ENCODE measurements around the gene EIF4A3.

Gene EIF4A3

DNA sequence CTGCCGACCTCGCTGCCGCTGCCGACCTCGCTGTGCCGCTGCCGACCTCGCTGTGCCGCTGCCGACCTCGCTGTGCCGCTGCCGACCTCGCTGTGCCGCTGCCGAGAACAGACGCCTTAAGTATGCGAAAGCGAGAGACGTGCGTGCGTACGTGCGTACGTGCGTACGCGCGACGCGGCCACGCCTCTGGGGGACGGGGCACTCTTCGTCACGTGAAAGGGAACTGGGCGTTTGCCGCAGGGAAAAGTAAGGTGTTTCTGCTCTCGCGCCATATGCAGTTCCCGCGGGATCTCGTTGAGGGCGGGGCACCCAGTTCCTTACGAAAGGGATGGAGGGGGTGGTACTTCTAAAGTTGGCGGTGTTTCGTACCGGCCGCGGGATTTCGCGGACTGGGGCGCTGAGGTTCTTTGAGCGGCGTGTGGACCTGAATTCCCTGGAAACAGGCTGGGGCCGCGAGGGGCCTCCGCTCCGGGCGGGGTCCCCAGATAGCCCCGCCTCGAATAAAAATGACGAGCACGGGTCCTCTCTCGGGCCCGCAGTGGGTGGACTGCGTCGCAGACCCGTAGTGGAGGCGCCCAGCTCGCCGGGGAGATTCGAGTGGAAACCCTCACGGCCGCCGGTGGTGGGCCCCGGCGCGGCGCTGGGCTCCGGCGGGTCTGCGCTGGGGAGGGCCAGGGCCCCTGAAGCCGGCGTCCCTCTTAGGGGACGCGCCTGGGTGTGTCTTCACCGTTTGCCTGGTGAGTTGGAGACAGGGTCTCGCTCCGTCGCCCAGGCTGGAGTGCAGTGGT is at the start of gene EIF4A3:
Gene EIF4A3, minus strand, starts transcription at position 94 of the 788 bp plus-strand sequence. CDS start 167 bp downstream, outside the sequence.
- peaks cover 12% of the 10 kb centered on the region for H3K4me1 ChIP-seq (ENCODE audit: insufficient read depth, low read length)
- peak within 1 kb of the TSS; percentile 80 for H3K9ac ChIP-seq (ENCODE audit: low read depth, low read length)
- no peaks in the 10 kb centered on the region for H3K9me3 ChIP-seq (ENCODE audit: control insufficient read depth, insufficient read depth, low read length)
- peaks cover 16% of the 10 kb centered on the region for H3K36me3 ChIP-seq (ENCODE audit: insufficient read depth, low read length)

DNA sequence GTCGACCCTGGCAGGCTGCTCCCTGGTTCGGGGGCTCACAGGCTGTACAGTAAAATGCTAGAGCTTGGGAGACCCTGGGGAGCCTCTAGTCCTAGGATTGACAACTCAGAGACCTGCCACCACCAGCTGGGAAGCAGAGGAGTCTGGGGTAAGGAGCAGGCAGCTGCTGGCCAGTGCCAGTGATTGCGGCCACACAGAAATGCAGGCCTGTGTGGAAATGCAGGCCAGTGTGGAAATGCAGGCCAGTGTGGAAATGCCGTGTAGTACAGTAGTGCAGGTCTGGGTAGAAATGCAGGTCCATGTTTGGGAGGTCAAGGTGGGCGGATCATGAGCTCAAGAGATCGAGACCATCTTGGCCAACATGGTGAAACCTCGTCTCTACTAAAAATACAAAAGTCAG is 49.7 kb upstream of the EIF4A3 start:
- peaks cover 7% of the 10 kb centered on the region; the same call in 1 of the 2 replicates for H3K4me1 ChIP-seq (ENCODE audit: insufficient read depth, low read length)
- H3K9me3 ChIP-seq (ENCODE audit: control insufficient read depth, insufficient read depth, low read length): no peaks in the 10 kb centered on the region
- no peak overlapping the region for H3K9ac ChIP-seq (ENCODE audit: low read depth, low read length)
- no peaks in the 10 kb centered on the region for H3K36me3 ChIP-seq (ENCODE audit: insufficient read depth, low read length)

DNA sequence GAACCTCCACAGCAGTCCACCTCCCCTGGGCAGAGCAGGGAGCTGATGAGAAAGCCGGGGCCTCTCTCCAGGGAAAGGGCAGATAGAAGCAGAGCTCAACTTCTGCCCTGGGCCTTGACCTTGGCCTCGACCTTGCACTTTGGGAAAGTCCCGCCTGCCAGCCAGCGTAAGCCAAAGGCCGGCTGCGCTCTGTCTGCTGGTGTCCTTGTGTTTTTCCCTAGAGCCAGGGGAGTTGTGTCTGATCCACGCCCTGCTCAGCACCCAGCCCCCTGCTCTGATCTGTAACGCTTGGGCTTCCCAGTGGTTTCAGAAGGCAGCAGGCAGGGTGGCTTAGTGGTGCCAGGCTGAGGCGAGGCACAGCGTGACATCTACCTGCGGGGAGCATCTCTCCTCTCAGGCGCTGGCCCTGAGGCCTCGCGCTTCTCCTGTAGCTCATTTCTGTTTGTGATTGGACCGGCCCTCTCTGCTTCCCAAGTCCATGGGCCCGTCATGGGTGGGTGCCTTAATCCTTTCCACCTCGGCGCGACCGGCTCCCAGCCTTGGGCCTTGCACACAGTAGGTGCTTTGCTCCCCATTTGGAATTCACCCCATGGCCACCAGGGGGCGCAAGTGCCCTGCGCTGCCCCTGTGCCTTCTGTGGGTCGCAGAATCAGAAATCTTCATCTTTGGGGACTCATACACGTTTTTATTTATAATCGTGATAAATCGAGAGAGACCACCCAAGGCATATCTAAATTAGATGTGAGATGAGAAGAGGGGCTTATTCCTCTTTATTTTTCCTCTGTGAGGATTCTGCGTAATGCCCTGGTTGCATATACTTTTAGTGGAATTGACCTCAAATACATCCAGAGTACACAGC is 49.0 kb upstream of the EIF4A3 start:
- no peaks in the 10 kb centered on the region for H3K9me3 ChIP-seq (ENCODE audit: control insufficient read depth, insufficient read depth, low read length)
- H3K4me1 ChIP-seq (ENCODE audit: insufficient read depth, low read length): peaks cover 7% of the 10 kb centered on the region; the same call in 1 of the 2 replicates
- H3K9ac ChIP-seq (ENCODE audit: low read depth, low read length): no peak overlapping the region
- H3K36me3 ChIP-seq (ENCODE audit: insufficient read depth, low read length): no peaks in the 10 kb centered on the region

DNA sequence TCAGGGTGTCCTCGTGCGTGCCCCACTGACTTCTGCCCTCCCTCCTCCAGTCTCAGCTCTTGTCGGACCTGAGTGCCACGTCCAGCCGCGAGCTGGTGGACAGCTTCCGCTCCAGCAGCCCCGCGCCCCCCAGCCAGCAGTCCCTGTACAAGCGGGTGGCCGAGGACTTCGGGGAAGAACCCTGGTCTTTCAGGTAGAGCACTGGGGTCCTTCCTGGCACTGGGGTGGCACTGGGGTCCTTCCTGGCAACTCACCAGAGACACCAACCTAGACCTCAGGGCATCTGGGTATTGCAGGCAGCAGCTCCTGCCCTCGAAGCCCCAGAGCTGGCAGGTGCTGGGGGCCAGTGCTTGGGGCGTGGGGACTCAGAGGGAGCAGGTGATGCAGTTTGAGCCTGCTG is 48.2 kb upstream of the EIF4A3 start:
- Histone ChIP-seq H3K9ac (ENCODE audit: low read depth, low read length) (no peak overlapping the region), H3K9me3 (ENCODE audit: control insufficient read depth, insufficient read depth, low read length) (no peaks in the 10 kb centered on the region), H3K4me1 (ENCODE audit: insufficient read depth, low read length) (peaks cover 7% of the 10 kb centered on the region; the same call in 1 of the 2 replicates), H3K36me3 (ENCODE audit: insufficient read depth, low read length) (no peaks in the 10 kb centered on the region)

DNA sequence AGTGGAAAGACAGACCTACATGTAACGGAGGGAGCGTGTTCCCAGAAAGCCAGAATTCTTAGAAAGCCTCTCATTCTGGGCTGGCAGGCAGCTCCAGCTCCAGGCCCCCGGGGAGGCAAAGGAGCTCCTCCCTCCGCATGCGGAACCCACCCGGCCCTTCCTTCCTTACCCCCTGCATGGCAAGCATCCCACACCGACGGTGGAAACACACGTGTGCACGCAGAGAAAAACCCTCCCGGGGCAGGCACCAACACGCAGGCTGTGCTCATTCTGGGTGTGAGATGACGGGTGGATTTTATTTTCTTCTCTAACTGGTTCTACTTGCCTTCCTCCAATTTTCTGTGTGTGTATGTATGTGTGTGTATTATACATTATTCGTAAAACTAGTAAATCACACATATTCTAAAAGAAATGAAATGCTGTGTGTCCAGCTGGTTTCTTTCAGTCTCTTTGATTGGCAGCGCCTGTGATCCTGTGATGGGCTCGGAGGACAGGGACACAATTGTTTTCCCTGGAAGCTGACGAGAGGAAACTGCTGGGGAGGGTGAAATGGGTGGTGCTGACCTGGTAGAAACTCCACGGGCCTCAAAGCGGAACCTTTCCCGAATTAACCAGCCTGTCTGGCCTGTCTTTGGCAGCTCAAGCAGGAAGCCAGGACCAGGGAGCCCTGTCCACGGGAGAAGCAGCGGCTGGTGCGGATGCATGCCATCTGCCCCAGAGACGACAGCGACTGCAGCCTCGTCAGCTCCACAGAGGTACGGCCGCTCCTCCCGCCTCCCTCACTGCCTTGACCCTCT is 45.1 kb upstream of the EIF4A3 start:
- Histone ChIP-seq H3K4me1 (ENCODE audit: insufficient read depth, low read length) (no peaks in the 10 kb centered on the region), H3K9me3 (ENCODE audit: control insufficient read depth, insufficient read depth, low read length) (no peaks in the 10 kb centered on the region), H3K36me3 (ENCODE audit: insufficient read depth, low read length) (no peaks in the 10 kb centered on the region), H3K9ac (ENCODE audit: low read depth, low read length) (no peak overlapping the region)

DNA sequence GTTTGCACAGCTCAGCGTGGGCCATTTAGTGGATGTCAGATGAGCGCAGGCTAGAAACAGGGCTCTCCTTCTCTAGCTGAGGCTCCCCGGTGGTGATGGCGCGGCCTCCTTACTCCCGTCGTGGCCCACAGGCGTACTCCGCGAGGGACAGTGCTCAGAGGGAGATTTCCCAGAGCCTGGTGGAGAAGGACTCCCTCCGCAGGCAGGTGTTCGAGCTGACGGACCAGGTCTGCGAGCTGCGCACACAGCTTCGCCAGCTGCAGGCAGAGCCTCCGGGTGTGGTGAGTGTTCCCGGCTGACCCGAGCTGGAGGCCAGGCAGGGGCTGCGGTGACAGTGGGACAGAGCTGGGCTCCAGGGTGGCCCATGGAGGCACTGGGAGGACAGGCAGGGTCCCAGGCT is 44.3 kb upstream of the EIF4A3 start:
- H3K9me3 ChIP-seq (ENCODE audit: control insufficient read depth, insufficient read depth, low read length): no peaks in the 10 kb centered on the region
- no peak overlapping the region for H3K9ac ChIP-seq (ENCODE audit: low read depth, low read length)
- H3K36me3 ChIP-seq (ENCODE audit: insufficient read depth, low read length): no peaks in the 10 kb centered on the region
- H3K4me1 ChIP-seq (ENCODE audit: insufficient read depth, low read length): no peaks in the 10 kb centered on the region

DNA sequence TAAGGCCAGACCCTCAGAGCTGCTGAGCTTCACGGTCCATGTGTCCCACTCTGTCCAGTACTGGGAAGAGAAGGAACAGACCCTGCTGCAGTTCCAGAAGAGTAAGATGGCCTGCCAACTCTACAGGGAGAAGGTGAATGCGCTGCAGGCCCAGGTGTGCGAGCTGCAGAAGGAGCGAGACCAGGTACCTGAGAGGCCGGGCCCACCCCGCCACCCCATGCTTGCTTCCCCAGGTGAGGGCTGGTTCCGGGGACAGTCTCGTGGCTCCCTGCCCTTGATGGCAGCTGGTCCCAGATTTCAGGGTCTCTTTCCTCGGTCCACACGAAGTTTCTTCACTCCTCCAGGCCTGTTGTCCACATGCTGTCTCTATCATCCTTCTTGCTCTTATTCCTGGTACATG is 43.8 kb upstream of the EIF4A3 start:
- Histone ChIP-seq H3K9ac (ENCODE audit: low read depth, low read length) (no peak overlapping the region), H3K36me3 (ENCODE audit: insufficient read depth, low read length) (no peaks in the 10 kb centered on the region), H3K9me3 (ENCODE audit: control insufficient read depth, insufficient read depth, low read length) (no peaks in the 10 kb centered on the region), H3K4me1 (ENCODE audit: insufficient read depth, low read length) (no peaks in the 10 kb centered on the region)

DNA sequence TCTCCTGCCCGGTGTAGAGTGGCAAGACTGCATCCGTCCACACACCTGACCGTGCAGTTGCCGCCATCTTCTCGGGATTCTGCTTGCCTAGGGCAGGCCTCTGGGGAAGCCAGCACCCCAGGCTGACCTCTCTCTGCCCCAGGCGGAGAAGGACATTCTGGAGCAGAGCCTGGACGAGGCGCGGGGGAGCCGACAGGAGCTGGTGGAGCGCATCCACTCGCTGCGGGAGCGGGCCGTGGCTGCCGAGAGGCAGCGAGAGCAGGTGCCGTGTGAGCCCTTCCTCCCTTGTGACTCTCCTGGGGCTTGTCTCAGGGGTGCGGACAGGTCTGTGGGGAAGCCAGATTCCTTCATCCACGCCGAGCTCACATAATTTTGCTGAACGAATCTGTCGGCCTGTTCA is 42.7 kb upstream of the EIF4A3 start:
- Histone ChIP-seq H3K4me1 (ENCODE audit: insufficient read depth, low read length) (no peaks in the 10 kb centered on the region), H3K9me3 (ENCODE audit: control insufficient read depth, insufficient read depth, low read length) (no peaks in the 10 kb centered on the region), H3K36me3 (ENCODE audit: insufficient read depth, low read length) (no peaks in the 10 kb centered on the region), H3K9ac (ENCODE audit: low read depth, low read length) (no peak overlapping the region)

DNA sequence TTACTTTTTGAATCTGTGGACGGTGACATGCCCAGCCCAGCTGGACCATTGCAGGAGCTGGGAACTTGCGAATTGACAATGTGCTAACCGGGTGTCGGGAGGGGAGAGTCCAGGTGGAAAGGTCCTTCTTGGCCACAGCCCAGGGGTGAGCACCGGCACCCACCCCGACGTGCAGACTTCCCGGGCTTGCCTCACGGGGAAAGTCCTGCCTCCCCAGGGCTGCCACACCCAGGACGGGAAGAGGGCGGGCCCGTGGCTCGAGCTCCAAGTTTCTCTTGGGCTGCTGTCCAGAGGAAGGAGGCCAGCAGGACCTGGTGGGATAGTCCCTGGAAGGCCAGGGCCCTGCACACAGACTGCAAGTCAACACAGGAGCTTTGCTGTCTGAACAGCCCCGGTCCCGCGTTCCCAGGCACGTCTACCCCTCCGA is 40.6 kb upstream of the EIF4A3 start:
- no peaks in the 10 kb centered on the region for H3K36me3 ChIP-seq (ENCODE audit: insufficient read depth, low read length)
- H3K4me1 ChIP-seq (ENCODE audit: insufficient read depth, low read length): no peaks in the 10 kb centered on the region
- no peaks in the 10 kb centered on the region for H3K9me3 ChIP-seq (ENCODE audit: control insufficient read depth, insufficient read depth, low read length)
- H3K9ac ChIP-seq (ENCODE audit: low read depth, low read length): no peak overlapping the region

DNA sequence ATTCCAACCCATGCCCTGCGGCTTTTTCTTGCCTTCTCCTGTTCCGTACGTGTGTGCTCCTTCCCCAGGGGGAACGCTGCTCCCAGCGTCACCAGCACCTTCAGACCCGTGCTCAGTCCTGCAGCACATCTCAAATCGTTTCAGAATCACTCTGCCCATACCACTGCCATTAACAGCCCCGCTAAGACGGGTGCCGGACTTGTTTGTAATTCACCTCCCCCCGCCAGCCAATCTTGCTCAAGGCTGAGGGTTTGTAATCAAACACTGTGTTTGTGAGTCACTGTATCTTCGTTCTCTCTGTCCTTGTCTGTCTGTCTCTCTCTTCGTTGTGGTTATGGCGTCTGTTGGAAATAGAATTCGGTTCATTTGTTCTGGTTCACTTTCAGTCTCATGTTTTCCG is 40.2 kb upstream of the EIF4A3 start:
- no peak overlapping the region for H3K9ac ChIP-seq (ENCODE audit: low read depth, low read length)
- H3K4me1 ChIP-seq (ENCODE audit: insufficient read depth, low read length): no peaks in the 10 kb centered on the region
- H3K9me3 ChIP-seq (ENCODE audit: control insufficient read depth, insufficient read depth, low read length): no peaks in the 10 kb centered on the region
- no peaks in the 10 kb centered on the region for H3K36me3 ChIP-seq (ENCODE audit: insufficient read depth, low read length)

DNA sequence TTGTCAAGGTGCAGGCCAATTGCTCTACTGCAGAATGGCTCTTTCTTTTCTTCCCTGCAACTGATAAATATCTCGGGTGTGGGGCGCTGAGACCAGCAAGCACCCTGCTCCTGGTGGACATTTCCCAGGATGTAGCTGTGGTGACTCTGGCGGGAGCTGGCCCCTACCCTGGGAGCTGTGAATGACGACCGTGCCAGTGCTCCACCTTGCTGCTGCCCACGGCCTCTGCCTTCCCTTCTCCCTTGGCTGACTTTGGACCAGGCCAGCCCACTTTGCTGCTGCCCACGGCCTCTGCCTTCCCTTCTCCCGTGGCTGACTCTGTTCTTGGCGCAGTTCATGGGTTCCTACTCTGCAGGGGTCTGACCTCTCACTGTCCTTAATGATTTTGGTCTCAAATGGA is 39.0 kb upstream of the EIF4A3 start:
- H3K4me1 ChIP-seq (ENCODE audit: insufficient read depth, low read length): no peaks in the 10 kb centered on the region
- no peak overlapping the region for H3K9ac ChIP-seq (ENCODE audit: low read depth, low read length)
- H3K9me3 ChIP-seq (ENCODE audit: control insufficient read depth, insufficient read depth, low read length): no peaks in the 10 kb centered on the region
- no peaks in the 10 kb centered on the region for H3K36me3 ChIP-seq (ENCODE audit: insufficient read depth, low read length)

DNA sequence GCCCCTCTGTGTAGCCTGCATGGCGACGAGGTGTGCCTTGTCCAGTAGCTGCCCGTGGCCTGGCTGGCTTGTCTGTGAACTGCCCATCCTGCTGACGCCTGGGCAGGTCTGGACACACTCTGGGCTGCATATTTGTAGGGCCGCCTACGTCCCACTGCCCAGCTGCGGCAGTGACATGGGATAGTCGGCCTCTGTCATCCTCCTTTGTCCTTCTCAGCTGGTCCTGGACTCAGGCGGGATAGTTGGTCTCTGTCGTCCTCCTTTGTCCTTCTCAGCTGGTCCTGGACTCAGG is 37.4 kb upstream of the EIF4A3 start:
- Histone ChIP-seq H3K9me3 (ENCODE audit: control insufficient read depth, insufficient read depth, low read length) (no peaks in the 10 kb centered on the region), H3K4me1 (ENCODE audit: insufficient read depth, low read length) (no peaks in the 10 kb centered on the region), H3K9ac (ENCODE audit: low read depth, low read length) (no peak overlapping the region), H3K36me3 (ENCODE audit: insufficient read depth, low read length) (no peaks in the 10 kb centered on the region)

DNA sequence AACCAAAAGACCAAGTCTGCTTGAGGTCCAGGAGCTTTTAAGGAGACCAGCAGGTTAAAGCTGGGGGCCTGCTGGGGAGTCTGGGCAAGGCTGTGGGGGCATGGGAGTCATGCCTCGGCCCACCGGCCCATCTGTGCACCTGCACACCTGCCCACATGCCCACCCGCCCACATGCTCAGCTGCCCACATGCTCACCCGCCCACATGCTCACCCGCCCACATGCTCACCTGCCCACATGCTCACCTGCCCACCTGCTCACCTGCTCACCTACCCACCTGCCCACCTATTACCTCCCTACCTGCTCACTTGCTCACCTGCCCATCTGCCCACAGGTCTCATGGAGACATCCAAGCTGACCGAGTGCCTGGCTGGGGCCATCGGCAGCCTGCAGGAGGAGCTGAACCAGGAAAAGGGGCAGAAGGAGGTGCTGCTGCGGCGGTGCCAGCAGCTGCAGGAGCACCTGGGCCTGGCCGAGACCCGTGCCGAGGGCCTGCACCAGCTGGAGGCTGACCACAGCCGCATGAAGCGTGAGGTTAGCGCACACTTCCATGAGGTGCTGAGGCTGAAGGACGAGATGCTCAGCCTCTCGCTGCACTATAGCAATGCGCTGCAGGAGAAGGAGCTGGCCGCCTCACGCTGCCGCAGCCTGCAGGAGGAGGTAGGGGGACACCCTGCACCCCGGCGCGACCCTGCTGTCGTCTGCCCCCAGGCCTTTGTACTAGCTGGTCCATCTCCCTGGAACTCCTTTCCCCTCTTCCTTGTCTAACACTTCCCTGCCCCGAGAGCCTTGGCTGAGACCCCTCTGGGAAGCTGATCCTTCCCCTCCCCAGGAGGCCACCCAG is 36.9 kb upstream of the EIF4A3 start:
- Histone ChIP-seq H3K4me1 (ENCODE audit: insufficient read depth, low read length) (no peaks in the 10 kb centered on the region), H3K9me3 (ENCODE audit: control insufficient read depth, insufficient read depth, low read length) (no peaks in the 10 kb centered on the region), H3K9ac (ENCODE audit: low read depth, low read length) (no peak overlapping the region)

DNA sequence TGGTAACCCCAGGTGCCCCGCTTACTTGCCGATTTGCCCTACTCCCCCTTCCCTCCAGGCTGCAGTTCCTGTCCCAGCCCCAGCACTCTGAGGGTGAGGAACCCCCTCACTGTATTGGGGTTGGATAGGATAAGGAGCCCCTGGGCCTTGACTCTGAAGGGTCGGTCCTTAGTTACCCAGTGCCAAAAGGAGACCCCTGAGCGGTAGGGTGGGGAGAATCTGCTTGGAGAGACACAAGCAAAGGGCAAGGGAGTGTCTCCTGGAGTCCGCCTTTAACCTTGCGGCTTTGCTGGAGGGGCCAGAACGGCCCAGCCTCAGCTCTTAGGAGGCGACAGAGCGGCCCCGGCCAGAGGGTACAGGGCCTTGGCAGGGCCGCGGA is 35.9 kb upstream of the EIF4A3 start:
- Histone ChIP-seq H3K9ac (ENCODE audit: low read depth, low read length) (no peak overlapping the region), H3K36me3 (ENCODE audit: insufficient read depth, low read length) (no peaks in the 10 kb centered on the region), H3K4me1 (ENCODE audit: insufficient read depth, low read length) (no peaks in the 10 kb centered on the region), H3K9me3 (ENCODE audit: control insufficient read depth, insufficient read depth, low read length) (no peaks in the 10 kb centered on the region)

More for the DNA sequence above, 36.9 kb upstream of the EIF4A3 start:
- H3K36me3 ChIP-seq (ENCODE audit: insufficient read depth, low read length): no peaks in the 10 kb centered on the region

Measured in ES-I3 (cell line).